SK-N-DZ (cell line): ENCODE data around the gene DYNC1H1. TPM values are rescaled to one million over a fixed set of nuclear protein-coding genes. Genes with fewer than 3 reads are reported as not detected.

Experiments
- DNase-seq: peaks from one replicate; pipeline ENCODE4 v3.0.0-alpha.2; 2015; ENCODE audit warnings: low spot score
- polyA plus RNA-seq, 2 experiments: library from polyadenylated mRNA; depleted of rRNA; stranded (reverse); fragments of >200 nt; gene quantifications; 2 replicates each; pipeline ENCODE4 v1.2.3, GENCODE V29; 2014

DYNC1H1 gene
- 86.0 and 102 TPM in 2 replicates for polyA plus RNA-seq (2014; cell fraction: cytosol; rRNA removed)
- 93.2 and 101 TPM in 2 replicates for polyA plus RNA-seq (2014; cell fraction: nucleus; rRNA removed)

GRCh38 chr14:101964297-101965180, at the start of gene DYNC1H1:
TSS of gene DYNC1H1 (plus strand) at chr14:101964573. CDS start at chr14:101964692, 119 bp downstream.
- DNase-seq: peak; percentile 80

GRCh38 chr14:101915871-101916815, 48.2 kb upstream of the DYNC1H1 start:
- no peak for DNase-seq

GRCh38 chr14:101916816-101917412, 47.5 kb upstream of the DYNC1H1 start:
- no peak for DNase-seq

GRCh38 chr14:101917413-101918017, 46.9 kb upstream of the DYNC1H1 start:
- no peak for DNase-seq

GRCh38 chr14:101918065-101918989, 46.0 kb upstream of the DYNC1H1 start:
- DNase-seq: no peak

GRCh38 chr14:101920271-101920670, 44.1 kb upstream of the DYNC1H1 start:
- no peak for DNase-seq

- no peak for DNase-seq
Measured at GRCh38 chr14:101922866-101923265, 41.5 kb upstream of the DYNC1H1 start.

GRCh38 chr14:101925152-101925551, 39.2 kb upstream of the DYNC1H1 start:
- no peak for DNase-seq

- no peak for DNase-seq
Measured at GRCh38 chr14:101926085-101926484, 38.3 kb upstream of the DYNC1H1 start.

- DNase-seq: no peak
Measured at GRCh38 chr14:101926620-101927019, 37.8 kb upstream of the DYNC1H1 start.

GRCh38 chr14:101927859-101928258, 36.5 kb upstream of the DYNC1H1 start:
- no peak for DNase-seq

- DNase-seq: no peak
Measured at GRCh38 chr14:101928415-101928841, 35.9 kb upstream of the DYNC1H1 start.

- no peak for DNase-seq
Measured at GRCh38 chr14:101929096-101929495, 35.3 kb upstream of the DYNC1H1 start.

- no peak for DNase-seq
Measured at GRCh38 chr14:101929946-101930345, 34.4 kb upstream of the DYNC1H1 start.

GRCh38 chr14:101932673-101933072, 31.7 kb upstream of the DYNC1H1 start:
- DNase-seq: no peak

GRCh38 chr14:101933209-101933608, 31.2 kb upstream of the DYNC1H1 start:
- no peak for DNase-seq

- DNase-seq: no peak
Measured at GRCh38 chr14:101934601-101935150, 29.7 kb upstream of the DYNC1H1 start.

GRCh38 chr14:101937926-101938767, 26.2 kb upstream of the DYNC1H1 start:
- no peak for DNase-seq
